CD14-positive monocyte (primary cell): Measurements from ENCODE around the gene MEF2D. TPM values are rescaled to one million over a fixed set of nuclear protein-coding genes. Genes with fewer than 3 reads are reported as not detected.

Experiments used
- DNase-seq, 3 donors: peaks; one replicate each; pipeline ENCODE4 v3.0.0-alpha.2; 2011 to 2022
- H2AFZ ChIP-seq: 2 replicates; pipeline ENCODE4 v1.6.0; 2012; ENCODE audit warnings: mild to moderate bottlenecking, low read depth, low read length, inconsistent platforms; ENCODE audit not compliant: insufficient read depth, poor library complexity, severe bottlenecking
- H3K27ac ChIP-seq, 2 donors: 1 replicate in 1 of 2; 2 replicates in 1 of 2; pipeline ENCODE4 v1.5.1; 2012 to 2013; ENCODE audit warnings: low read length in 2 of 2, control low read depth in 1 of 2, inconsistent platforms in 1 of 2, low read depth in 1 of 2, mild to moderate bottlenecking in 1 of 2
- H3K27me3 ChIP-seq, 2 donors: one replicate each; pipeline versions ENCODE4 v1.6.0 to v1.6.1; 2011 to 2013; ENCODE audit warnings: low read length in 2 of 2; ENCODE audit not compliant: control insufficient read depth in 2 of 2, insufficient read depth in 2 of 2
- H3K36me3 ChIP-seq, 2 donors: replicated peaks in 1 of 2; 1 replicate in 1 of 2; 2 replicates in 1 of 2; pipeline versions ENCODE4 v1.5.1 to v1.6.1; 2012 to 2013; ENCODE audit warnings: low read length in 2 of 2, control low read depth in 1 of 2, inconsistent platforms in 1 of 2, mild to moderate bottlenecking in 1 of 2; ENCODE audit not compliant: insufficient read depth in 2 of 2, control insufficient read depth in 1 of 2
- H3K4me1 ChIP-seq, 2 donors: 1 replicate in 1 of 2; 2 replicates in 1 of 2; pipeline versions ENCODE4 v1.5.1 to v1.6.1; 2012 to 2013; ENCODE audit warnings: low read length in 2 of 2, control low read depth in 1 of 2, inconsistent platforms in 1 of 2, mild to moderate bottlenecking in 1 of 2, moderate library complexity in 1 of 2; ENCODE audit not compliant: insufficient read depth in 2 of 2, control insufficient read depth in 1 of 2
- H3K4me2 ChIP-seq: replicated peaks from 2 replicates; pipeline ENCODE3; 2012; ENCODE audit warnings: low read length, moderate library complexity, mild to moderate bottlenecking; ENCODE audit not compliant: poor library complexity, severe bottlenecking; ENCODE audit errors: extremely low read depth
- H3K4me3 ChIP-seq, 3 experiments: fragments of 200-600 bp in 1 of 3; sonication (generic) in 1 of 3; replicated peaks in 1 of 3; 1 replicate in 2 of 3; 2 replicates in 1 of 3; pipeline ENCODE4 v1.5.1; 2011 to 2013; ENCODE audit warnings: low read length in 3 of 3, mild to moderate bottlenecking in 3 of 3, control low read depth in 2 of 3, low read depth in 2 of 3, inconsistent platforms in 1 of 3, moderate library complexity in 1 of 3
- H3K79me2 ChIP-seq: 2 replicates; pipeline ENCODE4 v1.6.0; 2012; ENCODE audit warnings: mild to moderate bottlenecking, control low read depth, inconsistent platforms, low read length, moderate library complexity; ENCODE audit not compliant: insufficient read depth
- H3K9ac ChIP-seq: 2 replicates; pipeline ENCODE4 v1.6.0; 2017; ENCODE audit warnings: low read length, mild to moderate bottlenecking; ENCODE audit not compliant: insufficient read depth, poor library complexity, severe bottlenecking
- H3K9me3 ChIP-seq, 2 donors: replicated peaks in 1 of 2; 1 replicate in 1 of 2; 2 replicates in 1 of 2; pipeline versions ENCODE4 v1.5.1 to v1.6.1; 2012 to 2013; ENCODE audit warnings: low read length in 2 of 2, control low read depth in 1 of 2; ENCODE audit not compliant: control insufficient read depth in 1 of 2, insufficient read depth in 1 of 2
- H4K20me1 ChIP-seq: 2 replicates; pipeline ENCODE4 v1.6.0; 2012; ENCODE audit warnings: mild to moderate bottlenecking, low read length, control low read depth, moderate library complexity; ENCODE audit not compliant: insufficient read depth
- H3K27ac Mint-ChIP-seq, 7 donors: one replicate each; pipeline ENCODE4 v1.8.0; 2020; ENCODE audit warnings: mild to moderate bottlenecking in 7 of 7, mixed read lengths in 7 of 7, moderate library complexity in 6 of 7, inconsistent platforms in 2 of 7
- H3K27me3 Mint-ChIP-seq, 3 donors: one replicate each; pipeline ENCODE4 v1.8.0; 2021 to 2022; ENCODE audit warnings: low read depth in 3 of 3, mild to moderate bottlenecking in 3 of 3, mixed read lengths in 3 of 3, moderate library complexity in 3 of 3, inconsistent platforms in 1 of 3
- H3K36me3 Mint-ChIP-seq, 2 donors: one replicate each; pipeline ENCODE4 v1.8.0; 2020; ENCODE audit warnings: mixed read lengths in 2 of 2, inconsistent platforms in 1 of 2, mild to moderate bottlenecking in 1 of 2
- H3K4me1 Mint-ChIP-seq: one replicate; pipeline ENCODE4 v1.8.0; 2020; ENCODE audit warnings: mild to moderate bottlenecking, mixed read lengths
- H3K4me3 Mint-ChIP-seq, 2 donors: one replicate each; pipeline ENCODE4 v1.8.0; 2020; ENCODE audit warnings: mild to moderate bottlenecking in 2 of 2, mixed read lengths in 2 of 2, moderate library complexity in 1 of 2
- H3K9me3 Mint-ChIP-seq, 7 donors: one replicate each; pipeline ENCODE4 v1.8.0; 2020 to 2022; ENCODE audit warnings: mixed read lengths in 7 of 7, mild to moderate bottlenecking in 6 of 7, moderate library complexity in 6 of 7, inconsistent platforms in 2 of 7
- CTCF ChIP-seq: fragments of 200-600 bp; IDR thresholded peaks from one replicate; pipeline ENCODE4 v1.8.0; 2022; ENCODE audit warnings: antibody characterized with exemption, mild to moderate bottlenecking
- WGBS: methylation state at CpG from one replicate; pipeline ENCODE4 v1.1.5; 2013; ENCODE audit warnings: missing lambda C conversion rate; ENCODE audit not compliant: insufficient coverage; 5-methylcytosine and 5-hydroxymethylcytosine counted together
- intact Hi-C, 2 donors: fragments of 100-400 bp; cut with micrococcal nuclease; formaldehyde crosslinking; loops; one replicate each; pipeline versions ENCODE4 v1.15.0 to v1.15.1; 2023
- polyA plus RNA-seq, 3 donors: library from polyadenylated mRNA; depleted of rRNA in 1 of 3; unstranded in 2 of 3; stranded (reverse) in 1 of 3; fragments of 300-500 nt in 2 of 3; fragments of >200 nt in 1 of 3; fragmentation: Illumina TruSeq in 2 of 3; gene quantifications; 1 replicate in 2 of 3; 2 replicates in 1 of 3; pipeline ENCODE4 v1.2.3, GENCODE V29; 2012 to 2021

The MEF2D gene
- polyA plus RNA-seq, 3 donors = 4.5 to 66.4 (median 8.0) TPM

GRCh38 chr1:156482276-156482675, 18.3 kb downstream of the MEF2D start:
- Mint-ChIP-seq H3K27me3 (peaks cover 0 to 1% (median 0%) of the 10 kb centered on the region in 3 donors), H3K4me1 (peaks cover 75% of the 10 kb centered on the region), H3K36me3 (peaks cover 64 to 79% of the 10 kb centered on the region in 2 donors), H3K4me3 (no peak overlapping the region), H3K9me3 (no peaks in the 10 kb centered on the region), H3K27ac (peak overlapping the region in 4 of 7 donors; percentile 2 to 85 (median 73))
- no peak overlapping the region for H3K4me3 ChIP-seq
- no peak overlapping the region for H3K4me2 ChIP-seq
- no peaks in the 10 kb centered on the region for H3K9me3 ChIP-seq
- DNase-seq = no peak
- peaks cover 59 to 72% of the 10 kb centered on the region in 2 donors for H3K36me3 ChIP-seq
- 92% methylated on average over 18 of the region's 19 CpGs for WGBS
- H2AFZ ChIP-seq = no peak overlapping the region
- H4K20me1 ChIP-seq = peaks cover 100% of the 10 kb centered on the region
- no peak overlapping the region for H3K9ac ChIP-seq
- H3K79me2 ChIP-seq = peaks cover 99% of the 10 kb centered on the region
- intact Hi-C loops = loop anchor here (5.0 kb wide), 1 partner anchor 125 kb away; no protein-coding TSS in a partner anchor
- no peaks in the 10 kb centered on the region for H3K27me3 ChIP-seq
- H3K27ac ChIP-seq = peak overlapping the region in 1 of 2 donors; percentile 60
- peaks cover 47 to 68% of the 10 kb centered on the region in 2 donors for H3K4me1 ChIP-seq
- TF ChIP-seq CTCF = no peak

- H3K4me1 Mint-ChIP-seq = peaks cover 67% of the 10 kb centered on the region
- WGBS = 95% methylated on average over 3 of the region's 5 CpGs
- peaks cover 99% of the 10 kb centered on the region for H3K79me2 ChIP-seq
These were observed 19.0 kb downstream of the MEF2D start for GRCh38 chr1:156481527-156481926.

More at GRCh38 chr1:156481527-156481926, 19.0 kb downstream of the MEF2D start:
- no peak overlapping the region for H3K4me3 ChIP-seq
- no peak for TF ChIP-seq CTCF
- no peak overlapping the region for H3K4me2 ChIP-seq
- intact Hi-C loops = loop anchor here (2.0 to 5.0 kb wide), 2 partner anchors 15 to 126 kb away; no protein-coding TSS in a partner anchor
- no peak for DNase-seq
- Mint-ChIP-seq H3K9me3 (no peaks in the 10 kb centered on the region), H3K27me3 (peaks cover 0 to 2% (median 1%) of the 10 kb centered on the region in 3 donors), H3K27ac (peak overlapping the region; percentile 28 to 92 (median 80)), H3K4me3 (no peak overlapping the region), H3K36me3 (peaks cover 71 to 80% of the 10 kb centered on the region in 2 donors)
- H3K27ac ChIP-seq = peak overlapping the region; percentile 19 to 67
- H2AFZ ChIP-seq = no peak overlapping the region
- no peaks in the 10 kb centered on the region for H3K27me3 ChIP-seq
- peaks cover 47 to 60% of the 10 kb centered on the region in 2 donors for H3K4me1 ChIP-seq
- H3K36me3 ChIP-seq = peaks cover 67 to 80% of the 10 kb centered on the region in 2 donors
- peaks cover 100% of the 10 kb centered on the region for H4K20me1 ChIP-seq
- H3K9ac ChIP-seq = no peak overlapping the region
- H3K9me3 ChIP-seq = no peaks in the 10 kb centered on the region
